Kidney glomerular epithelial cell (primary cell): ENCODE measurements around the gene RAB3IP.
"Not testable (repeated sequence)": the region's sequence is repeated elsewhere in the genome, so short reads cannot be mapped to it uniquely, and the experiment has no call there.

ENCODE experiments used
- DNase-seq: peaks from one replicate; lab custom pipeline; 2025; lab: John Stamatoyannopoulos, UW

RAB3IP gene

GRCh38 chr12:69836015-69836414 is 97.4 kb downstream of the RAB3IP start:
- no peak for DNase-seq

- DNase-seq, result no peak
Observed at GRCh38 chr12:69837191-69837590, 98.5 kb downstream of the RAB3IP start.

- no peak for DNase-seq
Observed at GRCh38 chr12:69837657-69838415, 99.2 kb downstream of the RAB3IP start.

- DNase-seq, result peak; percentile 59
Observed at GRCh38 chr12:69840727-69841126, 102.1 kb downstream of the RAB3IP start.

GRCh38 chr12:69843608-69844007 is 104.9 kb downstream of the RAB3IP start:
- DNase-seq, result no peak

- DNase-seq, result no peak
Observed at GRCh38 chr12:69844416-69844815, 105.8 kb downstream of the RAB3IP start.

- no peak for DNase-seq
Observed at GRCh38 chr12:69844836-69845235, 106.2 kb downstream of the RAB3IP start.

GRCh38 chr12:69846976-69847375 is 108.3 kb downstream of the RAB3IP start:
- no peak for DNase-seq

GRCh38 chr12:69851976-69852375 is 113.3 kb downstream of the RAB3IP start:
- DNase-seq, result no peak

GRCh38 chr12:69853176-69853961 is 114.7 kb downstream of the RAB3IP start:
- DNase-seq, result not testable (repeated sequence)

GRCh38 chr12:69866698-69867097 is 128.0 kb downstream of the RAB3IP start:
- no peak for DNase-seq

GRCh38 chr12:69868695-69869094 is 130.0 kb downstream of the RAB3IP start:
- DNase-seq, result no peak

- no peak for DNase-seq
Observed at GRCh38 chr12:69872804-69873203, 134.1 kb downstream of the RAB3IP start.
